COLO668 (cell line): Measurements from ENCODE around the gene LRRC75A.
"Not testable (repeated sequence)": the region's sequence is repeated elsewhere in the genome, so short reads cannot be mapped to it uniquely, and the experiment has no call there.

Source experiments
- DNase-seq: peaks from one replicate; lab custom pipeline; 2025; ENCODE audit not compliant: unreplicated experiment; lab: John Stamatoyannopoulos, UW

Gene LRRC75A

DNA sequence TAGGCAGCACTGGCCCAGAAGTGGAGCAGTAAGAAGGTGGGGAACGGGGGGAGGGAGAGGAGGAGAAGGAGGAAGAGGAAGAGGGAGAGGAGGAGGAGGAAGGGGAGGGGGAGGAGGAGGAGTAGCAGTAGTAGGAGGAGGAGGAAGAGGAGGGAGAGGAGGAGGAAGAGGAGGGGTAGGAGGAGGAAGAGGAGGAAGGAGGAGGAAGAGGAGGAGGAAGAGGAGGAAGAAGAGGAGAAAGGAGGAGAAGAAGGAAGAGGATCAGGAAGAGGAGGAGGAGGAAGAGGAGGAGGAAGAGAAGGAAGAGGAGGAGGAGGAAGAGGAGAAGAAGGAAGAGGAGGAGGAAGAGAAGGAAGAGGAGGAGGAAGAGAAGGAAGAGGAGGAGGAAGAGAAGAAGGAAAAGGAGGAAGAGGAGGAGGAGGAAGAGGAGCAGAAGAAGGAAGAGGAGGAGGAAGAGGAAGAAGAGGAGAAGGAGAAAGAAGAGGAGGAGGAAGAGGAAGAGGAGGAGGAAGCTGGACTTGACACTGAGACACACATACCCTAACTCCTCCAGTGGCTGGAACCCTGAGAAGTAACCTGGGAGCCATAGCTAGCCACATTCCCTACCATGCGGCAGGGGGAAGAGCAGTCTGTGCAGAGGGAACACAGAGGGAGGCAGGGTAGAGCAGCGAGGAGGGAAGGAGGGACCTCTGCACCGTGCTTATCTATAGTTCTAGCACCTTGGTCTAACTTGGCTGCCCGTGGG is 35.8 kb downstream of the LRRC75A start:
- no peak for DNase-seq

DNA sequence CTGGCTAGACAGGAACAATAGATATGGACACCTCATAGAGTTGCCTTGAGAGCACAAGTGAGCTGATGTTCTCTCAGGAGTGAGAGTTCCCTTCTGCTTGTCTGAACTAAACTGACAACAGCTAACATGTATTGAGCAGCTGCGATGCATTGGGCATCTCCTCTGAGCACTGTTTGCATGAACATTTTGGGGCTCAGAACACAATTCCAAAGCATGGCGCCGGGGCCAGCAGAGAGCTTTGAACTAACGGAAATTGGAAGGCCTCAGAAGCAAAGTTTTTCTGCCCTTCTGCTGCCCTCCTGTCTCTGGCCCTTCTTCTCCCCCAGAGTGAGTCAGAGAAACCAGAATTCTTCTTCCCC is 38.5 kb downstream of the LRRC75A start:
- DNase-seq, result no peak

DNA sequence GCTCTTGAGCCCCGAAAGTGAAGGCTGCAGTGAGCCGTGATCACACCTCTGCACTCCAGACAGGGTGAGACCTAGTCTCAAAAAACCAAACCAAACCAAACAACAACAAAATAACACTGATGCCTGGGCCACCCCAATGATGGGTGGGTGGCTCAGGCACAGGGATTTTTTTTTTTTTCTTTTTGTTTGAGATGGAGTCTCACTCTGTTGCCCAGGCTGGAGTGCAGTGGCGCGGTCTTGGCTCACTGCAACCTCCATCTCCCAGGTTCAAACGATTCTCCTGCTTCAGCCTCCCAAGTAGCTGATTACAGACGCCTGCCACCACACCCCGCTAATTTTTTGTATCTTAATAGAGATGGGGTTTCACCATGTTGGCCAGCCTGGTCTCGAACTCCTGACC is 39.7 kb downstream of the LRRC75A start:
- not testable (repeated sequence) for DNase-seq

DNA sequence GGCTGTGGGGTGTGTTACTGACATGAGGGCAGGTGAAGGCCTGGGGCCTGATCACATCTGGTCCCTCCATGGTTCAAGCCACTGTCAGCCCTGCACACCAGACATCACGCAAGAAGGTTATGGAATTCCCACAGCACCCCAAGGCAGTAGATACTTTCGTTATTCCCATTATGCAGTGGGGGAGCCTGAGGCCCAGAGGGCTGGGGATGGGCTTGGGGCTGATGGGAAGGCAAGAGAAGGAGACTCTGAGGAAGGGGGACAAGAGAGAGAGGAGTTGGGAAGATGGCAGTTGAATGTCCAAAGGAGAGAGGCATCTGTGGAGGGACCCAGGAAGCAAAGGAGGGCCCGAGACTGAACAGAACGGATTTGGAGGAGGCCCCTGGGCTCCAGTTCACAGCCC is 42.0 kb downstream of the LRRC75A start:
- no peak for DNase-seq

DNA sequence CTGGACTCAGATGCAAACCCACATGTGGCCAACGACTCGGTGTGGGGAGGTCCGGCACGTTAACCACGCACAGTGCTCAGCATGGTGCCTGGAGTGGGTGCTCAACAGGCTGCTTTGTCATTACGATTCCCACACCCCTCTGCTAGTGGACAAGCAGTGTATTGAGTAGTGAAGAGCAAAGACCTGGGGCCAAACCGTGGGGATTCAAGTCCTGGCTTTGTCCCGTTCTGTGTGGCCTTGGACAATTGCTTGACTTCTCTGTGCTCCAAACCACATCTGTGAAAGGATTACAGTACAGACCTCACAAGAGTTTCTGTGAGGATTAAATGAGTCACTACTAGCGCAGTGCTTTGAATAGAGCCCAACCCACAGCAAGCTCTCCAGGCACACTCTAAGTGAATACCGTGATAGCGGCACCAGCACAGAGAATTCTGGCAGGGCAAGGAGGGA is 42.8 kb downstream of the LRRC75A start:
- DNase-seq, result no peak

DNA sequence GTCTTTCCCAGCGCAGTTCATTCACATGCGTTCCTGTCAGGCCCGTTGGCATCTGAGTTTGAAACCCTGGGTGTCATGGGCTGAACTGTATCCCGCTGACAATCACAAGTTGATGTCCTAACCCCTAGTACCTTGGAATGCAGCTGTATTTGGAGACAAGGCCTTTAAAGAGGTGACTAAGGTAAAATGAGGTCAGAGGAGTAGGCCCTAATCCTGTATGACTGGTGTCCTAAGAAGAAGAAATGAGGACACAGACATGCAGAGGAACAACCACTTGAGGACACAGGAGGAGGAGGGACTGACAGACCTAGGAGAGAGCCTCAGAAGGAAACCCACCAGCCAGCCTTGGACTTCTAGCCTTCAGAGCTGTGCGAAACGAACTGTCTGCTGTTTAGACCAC is 43.5 kb downstream of the LRRC75A start:
- DNase-seq, result no peak

DNA sequence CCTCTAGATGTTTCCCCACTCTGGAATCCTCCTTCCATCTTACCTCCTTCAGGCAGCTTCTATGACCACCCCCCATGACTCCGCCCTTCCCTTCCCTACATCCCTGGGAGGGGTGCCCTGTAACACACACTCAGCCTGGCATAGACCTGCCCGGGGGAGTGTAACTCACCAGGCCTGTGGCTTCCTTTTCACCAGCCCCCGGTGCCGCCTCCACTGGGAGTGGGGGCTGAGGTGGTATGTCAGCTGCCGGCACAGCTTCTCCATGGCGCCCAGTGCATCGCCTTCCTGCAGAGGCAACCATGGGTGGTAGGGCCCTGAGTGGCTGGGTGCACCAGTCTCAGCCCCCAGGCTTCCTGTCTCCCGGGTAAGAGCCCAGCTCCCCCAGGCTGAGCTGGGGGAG is 44.3 kb downstream of the LRRC75A start:
- no peak for DNase-seq

DNA sequence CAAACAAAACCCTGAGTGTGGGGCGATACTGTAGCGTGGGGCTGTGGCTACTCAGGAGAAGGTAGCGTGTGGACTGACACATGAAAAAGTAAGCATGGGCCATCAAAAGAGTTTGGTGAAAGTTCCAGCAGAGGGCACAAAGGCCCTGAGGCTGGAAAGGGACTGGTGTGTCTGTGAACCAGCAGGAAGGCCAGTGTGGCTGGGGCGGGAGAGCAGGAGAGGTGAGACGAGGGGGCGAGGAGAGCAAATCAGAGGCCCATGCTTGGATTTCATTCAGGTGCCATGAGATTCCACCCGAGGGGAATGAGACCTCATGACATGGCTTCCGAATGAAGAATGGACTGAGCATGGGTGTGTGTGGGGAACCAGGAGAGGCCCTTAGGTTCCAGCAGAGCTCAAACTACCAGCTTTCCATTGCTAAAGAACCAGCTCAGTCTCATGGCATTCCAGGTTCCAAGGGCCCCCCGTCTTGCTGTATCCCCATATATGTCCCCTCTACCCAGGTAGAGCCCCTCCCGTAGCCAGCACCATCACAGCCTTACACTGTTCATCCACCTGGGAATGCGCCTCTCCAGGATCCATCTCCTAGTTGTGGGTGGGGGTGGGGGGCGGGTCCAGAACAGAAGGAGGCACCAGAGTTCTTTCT is 45.5 kb downstream of the LRRC75A start:
- DNase-seq, result no peak

DNA sequence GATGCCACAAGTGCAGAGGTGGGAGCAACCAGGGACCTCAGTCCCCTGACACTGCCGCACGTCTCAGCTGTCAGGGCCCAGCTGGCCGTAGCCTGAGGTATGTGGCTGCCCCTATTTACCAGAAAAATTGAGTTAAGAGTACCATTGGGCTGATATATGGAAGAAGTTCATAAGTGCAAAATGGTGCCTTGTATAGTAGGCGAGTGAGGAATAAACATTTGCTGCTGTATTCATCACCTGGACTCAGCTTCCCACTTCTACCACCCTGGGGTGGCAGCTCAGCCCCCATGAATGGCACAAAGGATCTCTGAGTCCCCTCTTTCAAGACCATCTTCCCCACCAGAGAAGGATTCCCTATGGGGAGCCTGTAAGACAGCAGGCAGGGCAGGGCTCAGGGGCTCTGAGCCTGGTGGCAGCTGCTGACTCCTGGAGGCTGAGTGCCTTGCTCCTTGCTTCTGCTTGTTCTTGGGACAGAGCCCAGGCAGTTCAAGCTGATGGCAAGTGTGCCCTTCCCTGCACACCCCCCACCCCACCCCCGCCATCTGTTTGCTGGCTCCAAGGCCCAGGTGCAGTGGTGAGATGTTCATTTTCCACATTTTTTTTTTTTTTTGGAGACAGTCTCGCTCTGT is 47.6 kb downstream of the LRRC75A start:
- DNase-seq, result no peak

DNA sequence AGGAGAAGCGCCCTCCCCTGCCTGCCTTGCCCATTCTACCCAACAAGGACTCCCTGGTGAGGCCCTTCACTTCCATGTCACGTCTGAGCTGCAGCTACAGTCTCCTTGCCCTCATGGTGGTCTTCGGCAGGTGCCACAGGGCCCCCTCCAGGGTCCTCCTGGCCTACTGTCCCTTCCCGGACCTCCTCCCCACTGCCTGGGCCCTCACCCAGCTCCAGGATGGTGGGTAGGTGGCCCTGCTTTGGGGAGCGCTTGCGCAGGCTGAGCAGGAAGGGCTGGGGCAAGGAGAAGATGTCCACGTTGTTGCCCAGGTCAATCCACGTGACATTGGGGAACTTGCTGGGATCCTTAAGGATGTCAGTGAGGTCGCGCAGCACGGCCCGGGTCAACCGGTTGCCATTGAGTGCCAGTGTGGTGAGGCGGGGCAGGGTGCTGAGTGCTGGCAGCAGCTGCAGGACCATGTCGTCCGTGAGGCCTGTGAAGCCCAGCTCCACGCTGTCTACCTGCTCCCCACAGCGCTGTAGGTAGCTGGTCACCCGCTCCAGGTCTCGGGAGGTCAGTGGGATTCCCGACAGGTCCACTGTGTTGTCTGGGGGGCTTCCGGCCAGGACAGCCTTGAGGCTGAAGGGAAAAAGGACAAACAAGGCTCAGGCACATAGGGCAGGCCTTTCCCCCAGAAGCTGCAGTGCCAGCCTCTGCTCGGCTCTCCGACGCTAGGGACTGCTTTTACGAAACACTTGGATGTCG is 48.3 kb downstream of the LRRC75A start:
- DNase-seq, result no peak

DNA sequence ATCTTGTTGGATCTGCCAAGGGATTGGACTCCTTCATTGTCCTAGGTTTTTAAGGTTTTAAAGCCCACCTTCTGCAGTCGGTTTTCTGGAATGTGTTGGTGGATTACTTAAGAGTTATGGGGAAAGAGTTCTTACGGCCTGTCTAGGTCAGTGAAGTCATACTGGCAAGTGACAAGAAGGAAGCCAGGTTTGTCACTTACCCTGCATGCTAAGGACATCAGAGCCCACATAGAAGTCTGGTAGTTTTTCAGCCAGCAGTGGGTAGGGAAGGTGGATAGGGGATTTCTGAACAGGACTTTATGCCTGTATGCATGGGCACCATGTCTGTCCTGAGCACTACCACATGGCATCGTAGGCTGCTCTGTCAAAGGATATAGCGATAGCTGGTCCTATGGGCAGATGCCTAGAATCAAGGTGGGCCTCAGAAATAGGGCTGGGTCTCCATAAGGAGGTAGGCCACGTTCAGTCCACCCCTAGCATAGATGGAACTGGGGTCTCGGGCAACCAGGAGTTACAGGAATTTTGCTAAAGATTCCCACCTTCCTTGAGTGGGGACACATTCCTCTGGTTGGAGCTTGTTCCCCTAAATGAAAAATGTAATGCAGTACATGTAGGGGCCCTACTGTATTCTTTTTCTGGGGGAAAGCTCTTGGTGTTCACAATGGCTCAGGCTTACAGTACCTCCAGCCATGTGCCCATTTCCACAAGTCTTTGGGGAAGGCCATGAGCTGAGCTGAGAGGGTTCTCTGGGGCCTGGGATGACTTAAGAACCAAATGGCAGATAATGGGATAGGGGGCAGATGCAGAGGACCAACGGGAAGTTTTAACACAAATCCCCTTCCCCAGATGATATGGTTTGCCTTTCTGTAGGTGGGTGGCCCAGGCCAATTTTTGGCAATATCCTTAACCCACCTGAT is 49.1 kb downstream of the LRRC75A start:
- no peak for DNase-seq

DNA sequence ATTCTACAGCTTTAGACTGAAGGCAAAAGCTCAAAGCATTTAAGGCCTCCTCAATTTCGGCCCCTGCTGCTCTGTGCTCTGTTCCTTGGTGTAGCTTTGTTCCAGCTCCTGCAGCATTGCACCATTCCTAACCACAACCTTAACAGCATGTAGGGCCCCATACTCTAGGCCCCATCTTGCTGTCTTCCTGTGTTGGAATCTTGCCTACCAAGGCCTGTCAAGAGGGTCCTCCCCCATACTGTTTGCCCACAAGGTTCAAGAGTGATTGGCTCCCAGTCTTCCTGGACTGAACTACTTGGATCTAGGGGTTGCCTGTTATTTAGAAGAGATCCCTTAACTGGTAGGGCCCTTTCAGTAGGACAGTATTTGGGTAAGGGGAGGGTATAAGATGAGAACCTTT is 49.9 kb downstream of the LRRC75A start:
- no peak for DNase-seq

DNA sequence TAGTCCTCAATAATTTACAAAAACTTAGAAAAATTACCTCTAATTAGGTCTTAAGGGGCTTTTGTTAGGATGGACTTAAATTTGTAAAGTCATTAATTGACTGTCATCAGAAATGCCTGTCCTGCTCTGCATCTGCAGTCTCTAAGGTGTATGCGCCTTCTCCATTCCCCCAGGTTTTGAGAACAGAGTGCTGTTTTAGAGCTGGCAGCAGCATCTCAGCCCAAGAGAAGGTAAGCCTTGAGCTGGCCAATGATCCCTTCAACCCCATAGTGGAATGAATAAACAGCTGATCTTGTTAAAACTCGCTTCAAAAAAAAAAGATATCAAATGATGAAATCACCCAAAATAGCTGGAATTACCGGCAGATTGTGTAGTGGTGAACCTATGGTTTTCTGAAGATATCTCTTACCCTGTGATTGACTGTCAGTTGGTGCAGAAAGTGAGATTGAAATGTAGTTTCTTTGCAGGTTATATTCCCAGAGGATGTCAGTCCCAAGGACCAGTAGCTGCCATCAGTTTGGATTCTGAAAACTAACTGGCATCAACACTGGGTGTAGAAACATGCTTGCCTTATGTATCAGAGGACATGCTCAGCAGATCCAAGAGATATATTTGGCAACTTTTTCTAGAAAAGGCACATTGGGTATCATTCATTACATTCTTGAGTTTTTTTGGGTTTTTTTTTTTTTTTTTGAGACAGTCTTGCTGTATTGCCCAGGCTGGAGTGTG is 50.9 kb downstream of the LRRC75A start:
- no peak for DNase-seq

DNA sequence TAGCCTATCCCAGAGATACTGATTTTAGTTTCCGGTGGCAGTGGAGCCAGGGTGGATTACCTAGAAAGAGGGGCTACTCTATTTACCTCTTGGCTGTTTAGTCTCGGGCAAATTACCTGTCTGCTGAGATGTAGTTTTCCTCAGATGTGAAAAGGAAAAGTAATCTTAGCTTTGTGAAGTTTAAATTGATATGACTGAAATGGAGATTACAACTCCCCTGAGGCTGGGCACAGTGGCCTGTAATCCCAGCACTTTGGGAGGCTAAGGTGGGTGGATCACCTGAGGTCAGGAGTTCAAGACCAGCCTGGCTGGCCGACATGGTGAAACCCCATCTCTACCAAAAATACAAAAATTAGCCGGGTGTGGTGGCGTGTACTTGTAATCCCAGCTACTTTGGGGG is 51.6 kb downstream of the LRRC75A start:
- not testable (repeated sequence) for DNase-seq

DNA sequence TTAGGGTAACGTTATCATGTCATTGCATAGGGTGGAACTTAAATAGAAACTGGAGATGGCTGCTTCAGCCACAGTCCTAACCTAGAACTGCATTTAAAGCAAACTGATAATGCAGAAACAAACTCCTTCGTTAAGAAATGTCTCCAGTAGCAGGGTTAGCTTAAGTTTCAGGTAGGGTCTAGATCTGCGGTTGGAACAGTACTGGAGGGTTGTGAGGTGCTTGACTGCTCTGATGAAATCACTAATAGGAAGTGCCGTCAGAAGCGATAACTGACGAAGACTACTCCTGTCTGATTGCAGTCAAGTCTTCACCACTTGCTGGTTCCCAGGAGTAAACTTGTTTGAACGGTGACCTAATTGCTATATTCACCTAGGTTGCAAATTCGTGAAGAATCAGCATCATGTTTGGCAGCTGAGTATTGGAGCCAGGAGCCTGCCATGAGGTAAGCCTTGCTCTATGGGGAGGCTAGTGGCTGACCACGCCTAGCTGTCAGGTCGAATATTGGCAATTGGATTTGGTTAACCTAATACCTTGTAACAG is 52.1 kb downstream of the LRRC75A start:
- no peak for DNase-seq

DNA sequence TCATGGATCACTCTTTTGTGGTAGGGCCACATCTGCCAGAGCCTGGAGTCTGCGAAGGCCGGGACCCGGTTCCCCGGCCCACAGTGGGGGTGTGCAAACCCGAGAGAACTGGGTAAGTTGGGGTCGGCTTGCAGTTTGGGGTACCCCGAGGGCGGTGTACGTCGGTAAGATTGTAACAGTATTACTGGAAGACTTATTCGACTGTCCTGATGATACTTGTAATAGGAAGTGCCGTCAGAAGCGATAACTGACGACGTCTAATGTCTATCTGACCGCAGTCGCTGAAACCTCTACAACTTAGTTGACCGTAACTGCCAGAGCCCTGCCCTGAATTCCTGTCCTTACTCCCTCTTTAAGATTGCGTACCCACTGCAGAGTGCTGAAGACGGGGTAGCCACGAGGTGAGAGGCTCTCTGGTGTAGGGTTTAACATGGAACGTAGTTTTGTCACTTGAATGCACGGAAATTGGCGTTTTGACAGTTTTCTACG is 52.6 kb downstream of the LRRC75A start:
- DNase-seq, result no peak

DNA sequence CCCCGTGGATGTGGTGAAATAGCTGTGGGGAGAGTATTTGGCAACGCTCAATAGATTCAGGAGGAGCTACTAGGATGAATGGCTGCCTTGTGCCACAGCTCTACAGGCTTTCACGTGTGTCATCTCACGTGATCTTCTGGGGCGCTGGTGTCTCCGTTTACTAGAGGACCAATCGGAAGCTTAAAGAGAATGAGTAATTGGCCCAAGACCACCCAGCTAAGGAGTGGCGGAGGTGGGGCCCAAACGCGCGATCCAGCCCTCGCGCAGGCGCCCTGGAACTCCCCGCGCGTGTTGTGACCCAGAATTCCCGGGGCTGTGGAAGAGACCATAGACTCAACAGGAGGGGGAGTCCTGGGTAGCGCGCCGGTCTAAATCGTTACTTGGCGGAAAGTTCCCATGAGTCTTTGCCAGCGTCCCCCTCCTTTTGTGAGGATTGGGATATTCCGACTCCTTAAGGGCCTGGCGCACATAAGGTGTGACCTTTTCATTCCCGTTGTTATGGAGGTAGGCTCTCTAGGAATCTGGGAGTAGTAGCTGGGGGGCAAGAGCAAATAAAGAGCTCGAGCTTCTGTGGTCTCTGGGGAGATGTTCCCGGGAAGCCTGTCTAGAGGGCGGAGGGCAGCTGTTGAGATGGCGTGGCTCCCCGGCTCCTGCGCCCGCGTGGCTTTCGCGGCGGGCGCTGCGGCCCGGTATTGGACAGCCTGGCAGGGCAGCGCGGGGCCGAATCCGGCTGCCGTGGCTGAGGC is 53.3 kb downstream of the LRRC75A start:
- DNase-seq, result peak; percentile 94

DNA sequence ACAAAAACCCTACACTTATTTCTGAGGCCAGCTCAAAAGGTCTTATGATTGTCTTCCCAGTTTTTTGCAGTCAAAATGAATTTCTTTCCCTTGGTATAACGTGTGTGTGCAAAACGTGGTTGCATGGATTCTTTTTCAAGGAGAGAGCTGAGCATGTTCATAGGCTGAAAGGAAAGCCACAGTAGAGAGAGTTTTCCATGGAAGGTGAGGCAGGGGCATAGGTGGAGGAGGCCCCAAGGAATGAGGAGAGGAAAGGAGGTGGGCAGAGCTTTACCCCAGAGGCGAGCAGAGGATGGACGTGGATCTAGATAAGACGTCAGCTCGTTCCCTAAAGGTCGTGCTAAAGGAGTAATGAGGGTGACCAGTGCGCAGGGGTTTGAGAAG is 53.8 kb downstream of the LRRC75A start:
- no peak for DNase-seq

DNA sequence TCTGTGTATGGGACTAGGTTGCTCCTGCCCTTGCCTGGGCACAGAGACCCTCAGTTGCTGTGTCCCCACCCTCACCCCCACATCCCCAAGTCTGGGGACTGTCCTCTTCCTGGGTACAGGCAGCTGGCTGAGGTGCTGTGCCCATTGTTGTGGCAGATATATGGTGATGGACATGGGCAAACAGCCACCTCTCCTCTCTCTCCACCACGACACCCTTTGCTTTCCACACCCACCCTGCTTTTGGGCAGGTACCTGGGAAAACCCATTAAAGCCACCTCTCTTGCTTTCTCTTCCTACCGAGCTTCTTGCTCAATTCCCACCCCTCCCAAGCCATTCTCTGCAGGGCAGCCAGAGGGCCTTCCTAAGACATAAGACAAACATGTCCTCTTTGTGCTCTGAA is 54.9 kb downstream of the LRRC75A start:
- no peak for DNase-seq
